Activated gamma-delta T cell treated with anti-CD3 and anti-CD28 coated beads, Interleukin-2, amount 50 U/mL, for 16 hours (primary cell): Measurements from ENCODE around the gene SCLY.
"Not testable (repeated sequence)": the region's sequence is repeated elsewhere in the genome, so short reads cannot be mapped to it uniquely, and the experiment has no call there.

Source experiments
- DNase-seq: peaks from one replicate; pipeline ENCODE4 v3.0.0-alpha.2; 2020; ENCODE audit warnings: low read depth

SCLY gene

GRCh38 chr2:238113611-238114010 is 52.8 kb downstream of the SCLY start:
- no peak for DNase-seq

GRCh38 chr2:238114331-238114841 is 53.6 kb downstream of the SCLY start:
- DNase-seq: no peak

- DNase-seq: no peak
Observed at GRCh38 chr2:238114851-238115660, 54.3 kb downstream of the SCLY start.

- DNase-seq: not testable (repeated sequence)
Observed at GRCh38 chr2:238115709-238116108, 54.9 kb downstream of the SCLY start.

GRCh38 chr2:238116298-238117198 is 55.7 kb downstream of the SCLY start:
- DNase-seq: no peak

- no peak for DNase-seq
Observed at GRCh38 chr2:238117199-238118154, 56.7 kb downstream of the SCLY start.

- no peak for DNase-seq
Observed at GRCh38 chr2:238119756-238120462, 59.1 kb downstream of the SCLY start.

- DNase-seq: no peak
Observed at GRCh38 chr2:238120463-238121298, 59.9 kb downstream of the SCLY start.

GRCh38 chr2:238121511-238122286 is 60.9 kb downstream of the SCLY start:
- no peak for DNase-seq

GRCh38 chr2:238122287-238123217 is 61.8 kb downstream of the SCLY start:
- DNase-seq: no peak

- DNase-seq: no peak
Observed at GRCh38 chr2:238123218-238123971, 62.6 kb downstream of the SCLY start.

- DNase-seq: no peak
Observed at GRCh38 chr2:238123991-238124470, 63.2 kb downstream of the SCLY start.

- DNase-seq: no peak
Observed at GRCh38 chr2:238124488-238125126, 63.8 kb downstream of the SCLY start.

- no peak for DNase-seq
Observed at GRCh38 chr2:238125127-238125885, 64.5 kb downstream of the SCLY start.

GRCh38 chr2:238126338-238126737 is 65.5 kb downstream of the SCLY start:
- DNase-seq: no peak

- DNase-seq: no peak
Observed at GRCh38 chr2:238126775-238127164, 66.0 kb downstream of the SCLY start.
